ENCODE measurements around the gene CACNA1D.
"Not testable (repeated sequence)": the region's sequence is repeated elsewhere in the genome, so short reads cannot be mapped to it uniquely, and the experiment has no call there.

Gene CACNA1D

GRCh38 chr3:53566461-53567145 is 72.2 kb downstream of the CACNA1D start:
- Histone ChIP-seq H3K27ac (no peak overlapping the region), H3K4me3 (no peak overlapping the region)

DNA sequence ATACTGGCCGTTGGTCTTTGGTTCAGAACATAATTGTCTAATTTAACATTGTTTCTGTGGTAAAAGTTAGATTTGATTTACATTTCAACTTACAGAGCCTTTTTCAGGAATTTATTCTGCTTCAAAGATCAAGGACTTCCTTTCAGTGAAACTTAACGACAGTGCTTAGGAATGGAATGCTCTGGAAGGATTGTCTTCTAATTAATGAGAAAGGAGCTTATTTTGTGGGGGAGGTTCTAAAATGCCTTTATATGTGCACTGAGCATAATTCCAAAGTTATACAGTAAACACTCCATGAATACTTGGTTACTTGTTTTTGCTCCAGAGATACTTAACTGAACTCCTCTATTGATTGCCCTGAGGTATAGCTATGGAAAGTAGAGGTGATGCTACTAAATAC is 75.7 kb downstream of the CACNA1D start:
- Histone ChIP-seq H3K27ac (no peak overlapping the region), H3K4me3 (no peak overlapping the region)

DNA sequence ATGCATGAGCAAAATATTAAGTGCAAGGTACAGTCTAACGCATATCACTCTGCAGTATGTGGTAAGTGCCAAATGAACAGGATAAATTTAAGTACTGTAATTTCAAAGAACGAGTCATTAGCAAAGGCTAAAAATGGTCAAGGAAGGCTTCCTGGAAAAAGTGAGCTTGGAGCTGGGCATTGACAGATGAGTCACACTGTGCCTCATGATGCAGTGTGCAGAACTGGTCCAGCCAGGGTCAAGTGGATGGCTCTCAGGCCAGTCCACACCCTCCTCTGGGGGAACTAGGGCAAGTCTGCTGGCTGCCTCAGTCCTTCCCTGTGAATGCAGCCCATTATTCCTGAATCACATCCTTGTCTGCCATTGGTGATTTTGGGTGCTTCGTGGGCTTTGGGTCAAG is 76.3 kb downstream of the CACNA1D start:
- Histone ChIP-seq H3K27ac (no peak overlapping the region), H3K4me3 (no peak overlapping the region)

- Histone ChIP-seq H3K27ac (no peak overlapping the region), H3K4me3 (no peak overlapping the region)
These were observed 76.9 kb downstream of the CACNA1D start for GRCh38 chr3:53571264-53571663.

- not testable (repeated sequence) for H3K27ac ChIP-seq, H3K4me3 ChIP-seq
These were observed 77.8 kb downstream of the CACNA1D start for GRCh38 chr3:53572184-53572583.

- Histone ChIP-seq H3K4me3 (no peak overlapping the region), H3K27ac (no peak overlapping the region)
These were observed 83.1 kb downstream of the CACNA1D start for GRCh38 chr3:53577506-53577905.

DNA sequence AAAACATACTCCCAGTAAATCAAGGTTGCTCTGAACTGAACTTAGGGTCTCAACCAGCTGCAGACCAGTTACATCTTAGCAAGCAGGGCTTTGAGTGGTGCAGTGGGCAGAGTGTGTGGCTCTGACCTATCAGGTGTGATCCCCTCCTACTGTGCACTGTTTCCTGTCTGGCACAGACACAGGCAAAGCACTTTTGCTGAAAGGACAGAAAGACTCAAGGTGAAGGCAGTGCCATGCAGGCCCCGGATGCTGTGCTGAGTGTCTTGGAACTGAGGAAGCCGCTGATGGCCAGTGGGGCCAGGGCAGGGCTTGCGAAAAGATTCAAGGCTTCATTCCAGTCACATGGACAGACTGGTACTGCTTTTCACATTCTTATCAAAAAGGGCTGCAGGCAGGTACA is 85.2 kb downstream of the CACNA1D start:
- H3K27ac ChIP-seq: no peak overlapping the region
- H3K4me3 ChIP-seq: no peak overlapping the region

DNA sequence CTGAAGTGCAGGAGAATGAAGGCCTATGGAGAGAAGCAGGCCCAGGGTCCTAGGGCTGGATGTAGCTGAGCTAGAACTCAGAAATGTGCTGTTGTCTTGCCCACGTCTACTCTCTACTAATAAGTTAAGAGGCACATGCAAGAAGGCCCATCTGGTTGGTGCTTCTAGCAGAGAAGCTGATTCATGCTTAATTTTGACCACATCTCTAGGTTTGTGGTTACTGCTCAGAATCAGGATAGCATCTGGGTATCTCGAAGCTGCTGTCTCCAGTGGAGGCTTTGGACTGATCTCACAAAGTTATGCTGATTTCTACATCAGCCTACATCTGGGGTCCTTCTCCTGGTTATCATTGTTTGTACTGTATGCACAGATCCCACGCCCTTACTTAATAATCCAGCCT is 87.3 kb downstream of the CACNA1D start:
- Histone ChIP-seq H3K4me3 (no peak overlapping the region), H3K27ac (no peak overlapping the region)

GRCh38 chr3:53583161-53583690 is 88.8 kb downstream of the CACNA1D start:
- Histone ChIP-seq H3K27ac (no peak overlapping the region), H3K4me3 (no peak overlapping the region)

- no peak overlapping the region for H3K27ac ChIP-seq
- no peak overlapping the region for H3K4me3 ChIP-seq
These were observed 90.6 kb downstream of the CACNA1D start for GRCh38 chr3:53585049-53585448.

- Histone ChIP-seq H3K27ac (no peak overlapping the region), H3K4me3 (no peak overlapping the region)
These were observed 91.2 kb downstream of the CACNA1D start for GRCh38 chr3:53585627-53586026.

DNA sequence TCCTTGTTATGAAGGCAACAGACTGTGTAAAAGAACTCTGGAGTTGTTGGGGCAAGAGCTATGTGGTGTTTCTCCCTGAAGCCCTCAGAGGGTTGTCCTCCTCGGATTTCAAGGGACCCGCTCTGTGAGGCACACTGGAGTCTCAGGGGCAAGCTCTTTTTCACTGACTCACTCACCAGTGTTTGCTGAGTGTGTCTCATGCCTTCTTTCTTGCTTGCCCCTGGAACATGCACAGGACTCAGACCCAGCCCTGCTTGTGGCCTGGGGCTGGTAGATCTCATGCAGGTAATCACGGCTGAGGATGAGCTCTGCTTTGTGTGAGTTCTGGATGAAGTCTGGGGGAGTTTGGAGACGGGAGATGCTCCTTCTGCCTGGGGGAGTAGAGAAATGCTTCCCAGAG is 93.7 kb downstream of the CACNA1D start:
- no peak overlapping the region for H3K4me3 ChIP-seq
- H3K27ac ChIP-seq: no peak overlapping the region

DNA sequence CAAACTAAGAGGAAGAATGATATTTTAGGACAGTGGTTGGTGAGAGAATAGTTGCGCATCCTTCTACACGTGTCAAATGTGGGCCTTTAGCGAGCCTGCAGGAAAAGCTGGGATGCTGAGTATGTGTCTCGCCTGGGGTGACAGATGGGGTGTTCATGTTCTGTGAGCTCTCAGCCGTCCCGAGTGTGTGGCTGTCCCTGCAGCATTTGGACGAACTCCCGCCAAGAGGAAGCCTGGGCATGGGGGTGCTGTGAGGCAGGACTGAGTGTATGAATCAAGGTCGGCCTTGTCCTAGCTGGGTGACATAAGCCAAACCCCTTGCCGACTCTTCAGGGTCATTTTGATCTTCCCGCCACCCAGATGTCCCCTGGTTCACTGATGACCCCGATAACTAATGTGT is 94.8 kb downstream of the CACNA1D start:
- no peak overlapping the region for H3K27ac ChIP-seq
- no peak overlapping the region for H3K4me3 ChIP-seq

DNA sequence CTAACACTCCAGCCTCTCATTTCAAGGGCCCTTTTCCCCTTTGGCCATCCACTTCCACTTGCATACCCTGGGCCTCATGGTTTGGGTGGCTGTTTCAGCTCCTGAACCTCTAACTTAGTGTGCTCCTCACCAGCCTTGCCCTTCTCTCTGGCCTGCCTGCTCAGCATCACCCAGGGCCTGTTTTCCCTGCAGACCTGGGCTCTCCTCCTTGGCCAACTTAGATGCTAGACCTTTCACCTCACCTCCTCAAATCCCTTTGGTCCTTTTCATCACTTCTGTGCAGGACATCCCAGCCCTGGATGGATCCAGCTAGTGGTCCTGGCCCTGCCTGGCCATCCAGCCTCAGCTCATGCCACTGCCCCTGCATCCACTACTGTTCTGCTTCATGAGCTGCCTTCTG is 95.4 kb downstream of the CACNA1D start:
- no peak overlapping the region for H3K27ac ChIP-seq
- no peak overlapping the region for H3K4me3 ChIP-seq

- no peak overlapping the region for H3K27ac ChIP-seq
- H3K4me3 ChIP-seq: no peak overlapping the region
These were observed 96.2 kb downstream of the CACNA1D start for GRCh38 chr3:53590606-53591005.

GRCh38 chr3:53591646-53592045 is 97.2 kb downstream of the CACNA1D start:
- Histone ChIP-seq H3K4me3 (no peak overlapping the region), H3K27ac (no peak overlapping the region)

DNA sequence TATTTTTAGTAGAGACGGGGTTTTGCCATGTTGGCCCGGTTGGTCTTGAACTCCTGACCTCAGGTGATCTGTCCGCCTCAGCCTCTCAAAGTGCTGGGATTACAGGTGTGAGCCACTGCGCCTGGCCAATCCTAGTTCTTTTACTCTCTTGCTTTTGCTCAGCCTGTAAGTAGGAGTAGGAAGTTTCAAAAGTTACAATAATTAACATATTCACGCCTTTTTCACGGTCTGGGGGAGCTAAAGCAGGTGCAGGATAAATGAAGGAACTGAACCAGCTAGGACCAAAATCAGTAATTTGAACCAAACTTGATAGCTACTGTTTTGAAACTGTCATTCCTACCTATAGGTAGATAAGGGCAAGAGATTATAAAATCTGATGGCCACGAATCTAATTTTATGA is 98.5 kb downstream of the CACNA1D start:
- Histone ChIP-seq H3K4me3 (no peak overlapping the region), H3K27ac (no peak overlapping the region)

- H3K27ac ChIP-seq: no peak overlapping the region
- H3K4me3 ChIP-seq: no peak overlapping the region
These were observed 99.2 kb downstream of the CACNA1D start for GRCh38 chr3:53593611-53594010.

- H3K27ac ChIP-seq: no peak overlapping the region
- H3K4me3 ChIP-seq: no peak overlapping the region
These were observed 99.9 kb downstream of the CACNA1D start for GRCh38 chr3:53594276-53594675.

GRCh38 chr3:53595660-53596059 is 101.2 kb downstream of the CACNA1D start:
- H3K4me3 ChIP-seq: no peak overlapping the region
- no peak overlapping the region for H3K27ac ChIP-seq

- H3K4me3 ChIP-seq: no peak overlapping the region
- no peak overlapping the region for H3K27ac ChIP-seq
These were observed 102.9 kb downstream of the CACNA1D start for GRCh38 chr3:53597136-53597915.

Data from skin epidermis (tissue), 12 donors.